ENCODE data around the gene SMARCAL1.

The SMARCAL1 gene

DNA sequence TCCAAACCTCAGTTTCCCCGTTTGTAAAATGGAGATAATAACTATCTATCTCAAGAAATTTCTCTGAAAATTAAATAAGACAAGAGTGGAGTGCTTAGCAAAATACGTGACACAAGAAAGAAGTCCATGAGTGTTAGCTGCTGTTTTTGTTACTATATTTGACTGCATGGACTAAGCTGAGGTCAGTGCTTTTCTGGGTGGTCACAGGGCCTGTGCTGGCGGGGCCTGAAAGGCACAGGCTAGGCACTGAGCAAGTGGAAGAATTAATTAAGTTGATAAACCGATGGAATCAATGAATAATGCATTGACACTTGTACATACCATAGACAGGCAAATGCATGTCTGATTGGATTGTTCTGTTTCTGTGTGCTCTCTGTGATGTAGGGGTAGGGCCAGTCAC is 113.7 kb downstream of the SMARCAL1 start:
- no peak overlapping the region for H3K4me3 ChIP-seq (ENCODE audit: severe bottlenecking)
- no peak overlapping the region for H3K27ac ChIP-seq (ENCODE audit: poor library complexity, severe bottlenecking)
- no peak for ATAC-seq (ENCODE audit: low read depth)
- H3K9me3 ChIP-seq (ENCODE audit: severe bottlenecking), result no peaks in the 10 kb centered on the region
- no peaks in the 10 kb centered on the region for H3K27me3 ChIP-seq (ENCODE audit: insufficient read depth, poor library complexity, severe bottlenecking)
- no peak for TF ChIP-seq CTCF (IDR thresholded peaks at IDR 0.05; ENCODE audit: poor library complexity, severe bottlenecking)
- DNase-seq (ENCODE audit: low spot score), result no peak
- peaks cover 5% of the 10 kb centered on the region; the same call in 1 of the 2 replicates for H3K36me3 ChIP-seq (ENCODE audit: low read depth)
- no peaks in the 10 kb centered on the region for H3K4me1 ChIP-seq (ENCODE audit: insufficient read depth, poor library complexity, severe bottlenecking)

DNA sequence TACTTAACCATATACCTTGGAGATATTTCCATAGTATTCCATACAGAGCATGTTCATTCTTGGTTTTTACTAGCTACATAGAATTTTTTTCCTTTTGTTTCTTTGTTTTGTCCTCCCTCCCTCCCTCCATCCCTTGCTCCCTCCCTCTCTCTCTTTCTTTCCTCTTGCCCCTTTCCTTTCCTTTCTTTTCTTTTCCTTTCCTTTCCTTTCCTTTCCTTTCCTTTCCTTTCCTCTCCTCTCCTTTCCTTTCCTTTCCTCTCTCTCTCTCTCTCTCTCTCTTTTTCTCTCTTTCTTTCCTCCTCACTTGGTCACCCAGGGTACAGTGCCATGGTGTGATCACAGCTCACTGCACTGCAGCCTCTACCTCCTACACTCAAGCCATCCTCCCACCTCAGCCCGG is 114.7 kb downstream of the SMARCAL1 start:
- no peaks in the 10 kb centered on the region for H3K36me3 ChIP-seq (ENCODE audit: low read depth)
- no peak overlapping the region for H3K27ac ChIP-seq (ENCODE audit: poor library complexity, severe bottlenecking)
- ATAC-seq (ENCODE audit: low read depth) (no peak), DNase-seq (ENCODE audit: low spot score) (no peak)
- TF ChIP-seq CTCF (IDR thresholded peaks at IDR 0.05; ENCODE audit: poor library complexity, severe bottlenecking), result no peak
- no peaks in the 10 kb centered on the region for H3K4me1 ChIP-seq (ENCODE audit: insufficient read depth, poor library complexity, severe bottlenecking)
- H3K9me3 ChIP-seq (ENCODE audit: severe bottlenecking), result no peaks in the 10 kb centered on the region
- no peak overlapping the region for H3K4me3 ChIP-seq (ENCODE audit: severe bottlenecking)
- no peaks in the 10 kb centered on the region for H3K27me3 ChIP-seq (ENCODE audit: insufficient read depth, poor library complexity, severe bottlenecking)

GRCh38 chr2:216527600-216527999 is 115.3 kb downstream of the SMARCAL1 start:
- H3K4me3 ChIP-seq (ENCODE audit: severe bottlenecking), result no peak overlapping the region
- H3K9me3 ChIP-seq (ENCODE audit: severe bottlenecking), result no peaks in the 10 kb centered on the region
- H3K27ac ChIP-seq (ENCODE audit: poor library complexity, severe bottlenecking), result no peak overlapping the region
- no peaks in the 10 kb centered on the region for H3K27me3 ChIP-seq (ENCODE audit: insufficient read depth, poor library complexity, severe bottlenecking)
- H3K36me3 ChIP-seq (ENCODE audit: low read depth), result no peaks in the 10 kb centered on the region
- ATAC-seq (ENCODE audit: low read depth) (no peak), DNase-seq (ENCODE audit: low spot score) (no peak)
- H3K4me1 ChIP-seq (ENCODE audit: insufficient read depth, poor library complexity, severe bottlenecking), result no peaks in the 10 kb centered on the region
- no peak for TF ChIP-seq CTCF (IDR thresholded peaks at IDR 0.05; ENCODE audit: poor library complexity, severe bottlenecking)

GRCh38 chr2:216532562-216532961 is 120.3 kb downstream of the SMARCAL1 start:
- ATAC-seq (ENCODE audit: low read depth) (no peak), DNase-seq (ENCODE audit: low spot score) (no peak)
- no peaks in the 10 kb centered on the region for H3K27me3 ChIP-seq (ENCODE audit: insufficient read depth, poor library complexity, severe bottlenecking)
- no peak for TF ChIP-seq CTCF (IDR thresholded peaks at IDR 0.05; ENCODE audit: poor library complexity, severe bottlenecking)
- no peaks in the 10 kb centered on the region for H3K9me3 ChIP-seq (ENCODE audit: severe bottlenecking)
- H3K4me1 ChIP-seq (ENCODE audit: insufficient read depth, poor library complexity, severe bottlenecking), result peaks cover 36% of the 10 kb centered on the region
- peak overlapping the region; percentile 75 for H3K27ac ChIP-seq (ENCODE audit: poor library complexity, severe bottlenecking)
- H3K4me3 ChIP-seq (ENCODE audit: severe bottlenecking), result no peak overlapping the region
- no peaks in the 10 kb centered on the region for H3K36me3 ChIP-seq (ENCODE audit: low read depth)
